Activated CD8-positive, alpha-beta memory T cell treated with anti-CD3 and anti-CD28 coated beads, Interleukin-2, amount 50 U/mL, for 4 hours (primary cell): Measurements from ENCODE around the gene CLTC.

ENCODE experiments used
- DNase-seq: peaks from one replicate; pipeline ENCODE4 v3.0.0-alpha.2; 2020

The CLTC gene

DNA sequence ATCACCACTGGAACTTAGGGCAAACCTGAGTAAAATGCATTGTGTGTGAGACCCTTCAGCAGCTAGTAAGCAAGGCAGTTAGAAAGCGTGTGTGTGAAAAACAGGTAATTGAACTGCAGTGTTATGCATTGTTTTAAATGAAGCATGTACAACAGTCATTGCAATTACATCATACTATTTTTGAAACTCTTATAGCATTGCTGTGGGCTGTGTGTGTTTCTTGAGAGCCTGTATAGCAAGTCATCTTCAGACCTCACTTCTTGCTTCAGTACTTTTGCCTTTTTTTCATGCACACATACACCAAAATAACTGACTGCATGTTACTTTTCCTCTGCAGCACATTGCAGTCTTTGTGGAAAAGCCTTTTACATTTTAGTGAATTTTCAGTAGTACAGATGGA, 68.3 kb downstream of the CLTC start:
- DNase-seq: no peak

DNA sequence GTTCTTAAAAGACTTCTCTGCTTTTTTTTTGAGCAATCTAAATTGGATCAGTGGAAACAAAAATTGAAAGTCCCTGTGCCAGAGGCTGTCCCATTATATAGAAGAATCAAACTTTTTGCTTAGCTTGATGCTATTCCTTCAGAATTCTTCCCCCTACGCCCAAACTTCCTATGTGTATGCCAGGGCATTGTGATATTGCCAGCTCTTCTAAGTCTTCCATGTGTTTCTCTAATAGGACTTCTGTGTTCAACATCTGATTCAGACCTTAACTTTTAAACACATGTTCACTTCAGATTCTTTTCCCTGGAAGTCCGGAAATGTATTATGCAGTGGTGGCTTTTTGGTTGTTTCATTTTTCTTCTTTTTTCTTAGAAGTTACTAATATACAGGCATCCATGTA, 68.8 kb downstream of the CLTC start:
- DNase-seq: no peak

DNA sequence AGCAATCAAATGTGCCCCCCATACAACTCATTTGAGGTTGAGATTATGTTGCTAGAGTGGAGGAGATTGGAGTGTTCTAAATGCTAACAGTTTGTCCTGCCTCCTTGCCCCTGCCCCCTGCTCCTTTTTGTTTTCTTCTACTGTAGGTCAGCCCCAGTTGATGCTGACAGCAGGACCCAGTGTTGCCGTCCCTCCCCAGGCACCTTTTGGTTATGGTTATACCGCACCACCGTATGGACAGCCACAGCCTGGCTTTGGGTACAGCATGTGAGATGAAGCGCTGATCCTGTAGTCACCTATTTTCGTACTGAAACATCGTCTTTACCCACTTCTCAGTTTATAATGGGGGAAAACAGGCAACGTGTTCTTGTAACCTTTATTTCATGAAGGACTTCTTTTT, 73.9 kb downstream of the CLTC start:
- DNase-seq: no peak

DNA sequence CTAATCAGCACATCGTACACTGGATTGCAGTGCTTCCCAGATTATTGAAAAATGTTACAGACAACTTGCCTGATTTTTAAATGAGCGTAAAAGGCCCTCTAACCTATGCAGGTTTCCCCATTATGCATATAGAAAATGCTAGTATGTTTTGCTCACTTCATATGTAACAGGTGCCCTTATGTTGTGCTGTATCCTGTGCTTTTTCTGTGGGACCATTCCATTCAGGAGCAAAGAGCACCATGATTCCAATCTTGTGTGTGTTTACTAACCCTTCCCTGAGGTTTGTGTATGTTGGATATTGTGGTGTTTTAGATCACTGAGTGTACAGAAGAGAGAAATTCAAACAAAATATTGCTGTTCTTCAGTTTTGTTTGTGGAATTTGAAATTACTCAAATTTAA, 74.6 kb downstream of the CLTC start:
- DNase-seq: no peak

DNA sequence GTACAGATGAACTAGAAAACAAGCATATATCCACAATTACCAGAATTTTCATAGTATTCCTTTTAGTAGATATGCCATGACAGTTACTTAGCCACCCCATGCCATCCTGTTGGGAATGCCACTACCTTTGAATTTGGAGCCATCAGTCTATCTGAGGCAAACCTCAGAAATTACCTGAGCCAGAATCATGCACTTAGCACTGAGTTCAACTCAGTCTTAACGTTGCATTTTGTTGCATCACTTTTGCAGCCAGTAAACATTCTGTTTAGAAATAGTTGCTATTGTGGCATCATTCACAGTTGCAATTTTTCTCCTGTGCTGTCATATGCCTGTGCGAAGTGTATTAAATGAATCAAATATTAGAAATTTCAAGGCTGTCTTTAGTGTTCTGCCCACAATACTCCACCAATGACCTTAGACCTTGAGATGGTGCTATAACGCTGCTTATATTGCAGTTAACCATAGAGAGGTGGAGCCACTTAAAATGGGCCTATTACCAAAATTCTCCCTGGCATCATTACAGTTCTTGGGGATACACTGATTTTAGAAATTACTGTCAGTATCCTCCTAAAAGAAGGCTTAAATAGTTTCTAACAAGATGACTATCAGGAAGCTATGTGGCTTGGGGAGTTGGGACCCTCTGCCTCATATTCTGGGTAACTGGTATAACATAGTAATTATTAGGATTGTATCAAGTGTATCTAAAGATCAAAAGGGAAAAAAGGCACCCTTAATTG, 76.4 kb downstream of the CLTC start:
- no peak for DNase-seq

DNA sequence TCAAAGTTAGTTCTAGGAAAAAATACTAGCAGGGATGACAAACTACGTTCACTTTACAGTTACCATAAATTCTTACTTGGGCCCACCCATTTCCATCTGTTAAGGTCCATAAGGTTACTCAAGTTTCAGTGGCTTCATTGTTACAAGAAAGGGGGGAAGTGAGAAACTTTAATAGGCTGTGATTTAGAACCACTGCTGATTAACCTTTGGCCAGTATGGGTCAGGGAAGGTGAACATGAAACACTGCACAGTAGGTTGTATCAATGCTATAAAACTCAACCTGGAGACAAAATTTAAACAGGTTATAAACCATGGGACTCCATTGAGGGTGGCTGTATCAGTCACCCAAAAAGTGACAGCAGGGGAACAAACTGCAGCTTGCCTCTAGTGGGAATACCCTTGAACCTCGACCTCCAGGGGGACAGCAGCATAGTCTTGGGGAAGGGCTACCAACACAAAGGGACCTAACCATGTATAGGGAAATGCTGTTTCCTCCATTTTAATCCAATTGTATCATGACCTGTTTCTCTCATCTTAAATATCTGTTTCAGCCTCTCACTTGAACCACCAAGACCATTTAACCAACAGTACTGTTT, 77.1 kb downstream of the CLTC start:
- DNase-seq: no peak

DNA sequence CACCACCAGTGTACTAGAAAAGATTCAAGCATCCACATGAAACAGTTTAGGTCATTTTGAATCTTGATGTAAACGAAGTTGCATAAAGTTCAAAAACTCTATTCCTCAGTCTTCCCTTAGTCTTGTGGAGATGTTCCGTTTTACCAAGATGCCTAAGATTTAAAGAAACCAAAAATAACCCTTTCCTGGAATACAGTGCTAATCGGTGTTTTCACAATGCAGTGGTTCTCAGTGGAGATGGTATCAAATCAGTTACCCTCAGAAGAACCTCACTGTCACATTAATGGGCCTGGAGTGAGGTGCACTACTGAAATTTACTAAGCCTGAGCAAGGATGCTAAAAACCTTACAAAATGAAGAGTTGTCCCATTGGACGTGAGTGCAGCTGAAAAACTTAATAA, 78.4 kb downstream of the CLTC start:
- no peak for DNase-seq

DNA sequence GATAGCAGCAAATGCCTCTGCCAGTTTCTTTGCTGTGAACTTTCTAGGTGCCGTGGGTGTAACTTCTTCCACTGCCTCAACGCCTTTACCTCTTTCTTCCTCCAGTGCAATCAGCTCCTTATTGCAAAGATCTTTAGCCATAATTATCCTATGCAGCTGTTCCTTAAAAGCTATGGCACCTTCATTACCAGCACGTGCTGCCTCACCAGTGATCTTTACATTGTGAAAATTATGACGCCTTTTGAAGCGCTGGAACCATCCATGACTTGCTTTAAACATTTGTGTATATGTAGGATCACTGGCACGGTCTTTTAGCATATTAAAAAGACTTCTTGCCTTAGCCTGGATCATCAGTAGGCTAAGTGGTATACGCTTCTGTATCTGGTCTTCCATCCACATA, 79.5 kb downstream of the CLTC start:
- DNase-seq: no peak

DNA sequence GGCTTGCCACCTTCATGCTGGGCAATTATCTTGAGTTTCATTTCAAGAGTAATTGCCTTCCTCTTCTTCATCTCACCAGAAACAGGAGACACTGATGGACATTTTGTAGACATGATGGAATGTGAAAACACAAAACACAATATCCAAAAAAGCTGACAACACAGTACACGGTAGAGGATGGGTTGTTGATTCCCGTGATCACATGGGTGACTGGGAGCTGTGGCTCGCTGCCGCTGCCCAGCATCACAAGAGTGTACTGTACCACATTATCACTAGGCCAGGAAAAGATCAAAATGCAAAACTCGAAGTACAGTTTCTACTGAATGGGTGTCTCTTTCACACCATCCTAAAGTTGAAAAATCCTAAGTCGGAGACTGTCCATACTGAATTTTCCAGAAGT, 80.1 kb downstream of the CLTC start:
- no peak for DNase-seq

DNA sequence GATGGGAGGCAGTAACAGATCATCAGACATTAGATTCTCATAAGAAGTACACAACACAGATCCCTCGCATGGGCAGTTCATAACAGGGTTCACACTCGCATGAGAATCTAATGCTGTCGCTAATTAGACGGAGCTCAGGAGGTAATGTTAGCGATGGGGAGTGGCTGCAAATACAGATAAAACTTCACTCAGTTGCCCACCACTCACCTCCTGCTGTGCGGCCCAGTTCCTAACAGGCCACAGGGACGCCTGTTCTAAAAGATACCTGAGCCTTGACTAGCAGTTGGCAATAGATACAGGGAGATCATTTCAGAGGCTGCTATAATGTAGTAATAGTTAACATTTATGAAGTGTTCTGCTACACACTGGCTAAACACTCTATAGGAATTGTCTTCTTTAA, 82.6 kb downstream of the CLTC start:
- no peak for DNase-seq

DNA sequence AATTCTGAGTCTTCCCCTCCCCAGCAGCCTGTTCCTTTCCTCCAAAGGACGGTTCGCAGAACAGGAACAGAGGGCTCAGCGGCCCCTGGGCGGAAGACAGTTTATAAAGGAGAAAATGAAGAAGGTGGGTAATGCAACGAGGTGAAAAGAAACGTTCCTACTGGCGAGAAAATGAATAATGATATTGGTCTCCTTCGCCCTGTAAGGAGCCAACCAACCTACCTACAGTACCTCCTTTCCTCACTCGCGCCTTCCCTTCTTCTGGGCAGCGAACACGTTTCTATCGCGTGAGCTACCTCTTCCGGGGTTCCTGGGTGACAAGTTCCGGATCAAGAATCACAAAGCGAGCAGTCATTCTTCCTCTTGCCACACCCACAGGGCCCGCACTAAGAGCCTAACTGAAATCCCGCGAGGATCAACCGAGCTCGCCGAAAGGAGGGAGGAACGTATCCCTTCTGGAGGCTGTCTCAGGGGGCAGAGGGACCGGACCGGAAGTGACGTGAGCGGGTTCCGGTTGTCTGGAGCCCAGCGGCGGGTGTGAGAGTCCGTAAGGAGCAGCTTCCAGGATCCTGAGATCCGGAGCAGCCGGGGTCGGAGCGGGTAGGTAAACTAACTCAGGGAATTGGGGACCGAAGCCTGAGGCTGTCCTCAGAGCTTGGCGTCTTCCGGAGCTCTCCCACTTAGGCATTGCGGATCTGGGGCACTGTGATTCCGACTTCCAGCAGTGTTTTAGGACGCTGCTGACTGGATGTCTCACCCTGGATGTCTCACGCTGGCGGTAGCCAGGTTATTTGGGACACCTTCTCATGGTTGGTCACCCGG, 87.7 kb downstream of the CLTC start, which contains the start of the genes PTRH2 and VMP1:
Gene PTRH2, minus strand, starts transcription at position 282 of the 822 bp plus-strand sequence. CDS start 9,452 bp downstream, outside the sequence.
Gene VMP1, plus strand, starts transcription at position 506 of the 822 bp plus-strand sequence. CDS start 23,793 bp downstream, outside the sequence.
- DNase-seq: peak; percentile 83

DNA sequence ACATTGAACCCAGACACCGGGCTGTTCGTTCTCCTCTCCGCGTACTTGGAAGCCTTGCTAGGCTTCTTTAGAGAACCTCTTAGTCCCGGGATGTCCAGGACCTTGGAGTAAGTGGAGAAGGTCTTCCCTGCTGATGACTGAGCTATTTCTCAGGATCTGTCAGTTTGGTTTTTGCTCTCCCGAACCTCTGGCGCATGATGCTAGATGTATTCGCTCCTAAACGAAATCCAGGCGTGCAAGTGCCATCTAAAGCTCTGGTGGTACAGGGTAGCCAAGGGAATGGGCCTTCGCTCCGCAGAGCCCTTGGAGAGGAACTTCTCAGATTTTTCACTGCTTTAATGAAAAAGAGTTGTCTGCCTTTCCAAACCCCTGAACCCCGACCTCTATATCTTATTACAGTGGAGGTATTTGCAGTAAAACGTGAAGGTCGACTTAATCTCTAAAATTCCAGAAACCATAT, 88.3 kb downstream of the CLTC start:
- no peak for DNase-seq

DNA sequence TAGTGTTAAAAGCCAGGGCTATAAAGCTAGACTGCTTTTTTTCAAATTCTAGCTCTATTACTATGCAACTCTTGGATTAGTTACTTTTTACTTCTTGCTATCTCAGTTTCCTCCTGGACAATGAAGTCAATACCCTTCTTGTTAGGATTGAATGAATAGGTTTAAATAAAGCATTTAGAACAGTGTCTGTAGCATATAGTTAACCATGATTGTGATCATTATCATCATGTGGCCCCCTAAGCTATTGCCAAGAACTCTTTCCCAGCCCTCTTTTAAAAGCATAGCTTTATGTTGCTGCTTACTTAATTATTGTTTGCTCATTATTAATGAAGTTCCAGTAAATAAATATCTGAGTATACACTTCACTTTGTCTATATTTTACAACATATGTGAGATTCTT, 92.2 kb downstream of the CLTC start:
- DNase-seq: no peak

DNA sequence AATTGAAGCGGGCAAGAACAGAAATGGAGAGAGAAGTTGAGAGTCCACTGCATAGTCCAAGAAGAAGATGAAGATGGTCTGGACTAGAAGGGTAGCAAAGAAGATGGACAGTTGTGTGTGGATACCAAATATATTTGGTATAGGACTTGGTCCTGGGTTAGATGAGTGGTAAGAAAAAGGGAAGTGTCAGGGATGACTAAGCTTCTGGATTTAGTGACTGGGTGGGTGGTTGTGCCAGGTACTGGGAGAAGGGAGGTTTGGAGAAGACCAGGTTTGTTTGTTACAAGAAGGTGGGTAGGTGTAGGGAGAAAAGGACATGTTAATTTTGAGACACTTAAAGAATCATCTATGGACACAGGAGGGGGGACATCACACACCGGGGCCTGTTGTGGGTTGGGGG, 93.2 kb downstream of the CLTC start:
- no peak for DNase-seq

DNA sequence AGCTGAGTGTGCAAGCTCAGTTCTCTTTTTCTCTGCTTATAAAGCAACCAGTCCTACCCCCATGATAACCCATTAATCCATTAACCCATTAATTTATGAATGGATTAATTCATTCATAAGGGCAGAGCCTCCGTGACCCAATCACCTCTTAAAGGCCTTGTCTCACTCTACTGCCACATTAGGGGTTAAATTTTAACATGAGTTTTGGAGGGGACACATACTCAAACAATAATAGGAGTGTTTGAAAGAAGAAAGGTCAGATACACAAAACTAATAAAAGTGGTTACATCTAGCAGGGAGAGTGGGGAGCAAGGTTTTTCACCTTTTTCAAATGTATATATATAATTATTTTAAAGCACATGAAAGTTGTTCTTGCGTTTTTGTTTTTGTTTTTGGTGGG, 94.6 kb downstream of the CLTC start:
- DNase-seq: no peak

DNA sequence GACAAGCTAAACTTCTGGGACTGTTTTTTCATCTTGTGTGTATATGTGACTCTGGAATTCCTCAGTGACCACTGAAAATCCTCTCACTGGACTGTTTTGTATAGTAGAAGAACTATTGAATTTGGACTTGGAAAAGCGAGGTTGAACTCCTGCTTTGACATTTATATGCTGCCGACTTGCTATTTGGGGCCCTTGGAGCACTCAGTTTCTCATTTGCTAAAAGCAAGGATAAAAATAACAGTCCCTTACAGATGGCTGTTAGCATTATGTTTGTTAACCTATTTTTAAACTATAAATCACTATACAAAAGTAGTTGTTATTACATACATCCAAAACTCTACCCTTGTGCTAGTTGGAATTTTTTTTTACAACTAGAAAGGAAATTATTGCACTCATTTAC, 96.7 kb downstream of the CLTC start:
- no peak for DNase-seq

DNA sequence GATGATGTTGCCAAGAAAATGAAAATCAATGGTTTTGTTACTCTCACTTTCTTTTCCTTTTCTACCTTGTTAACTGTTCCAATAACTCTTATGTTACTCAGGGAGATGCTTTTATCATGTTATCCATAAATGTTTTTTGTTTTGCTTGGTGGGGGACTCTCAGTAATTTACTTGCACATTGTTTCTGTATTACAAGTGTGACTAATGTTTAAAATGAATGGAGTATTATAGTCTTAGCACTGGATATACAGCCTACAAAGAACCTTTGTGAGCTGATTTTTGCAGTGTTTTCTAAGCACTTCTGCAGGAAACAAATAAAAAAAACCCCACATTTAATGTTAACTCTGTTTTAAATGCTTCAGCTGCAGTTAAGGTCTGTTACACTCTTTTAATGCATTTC, 99.8 kb downstream of the CLTC start:
- no peak for DNase-seq

DNA sequence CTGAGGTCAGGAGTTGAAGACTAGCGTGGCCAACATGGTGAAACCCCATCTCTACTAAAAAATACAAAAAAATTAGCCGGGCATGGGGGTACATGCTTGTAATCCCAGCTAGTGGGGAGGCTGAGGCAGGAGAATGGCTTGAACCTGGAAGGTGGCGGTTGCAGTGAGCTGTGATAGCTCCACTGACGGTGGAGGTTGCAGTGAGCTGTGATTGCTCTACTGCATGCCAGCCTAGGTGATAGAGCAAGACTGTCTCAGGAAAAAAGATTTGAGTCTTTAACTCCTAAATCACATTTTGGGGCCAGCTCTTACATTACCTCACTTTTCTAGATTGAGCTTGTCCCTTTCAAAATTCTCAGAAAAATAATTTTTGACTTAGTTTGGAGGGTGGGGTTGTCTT, 102.9 kb downstream of the CLTC start:
- DNase-seq: no peak

DNA sequence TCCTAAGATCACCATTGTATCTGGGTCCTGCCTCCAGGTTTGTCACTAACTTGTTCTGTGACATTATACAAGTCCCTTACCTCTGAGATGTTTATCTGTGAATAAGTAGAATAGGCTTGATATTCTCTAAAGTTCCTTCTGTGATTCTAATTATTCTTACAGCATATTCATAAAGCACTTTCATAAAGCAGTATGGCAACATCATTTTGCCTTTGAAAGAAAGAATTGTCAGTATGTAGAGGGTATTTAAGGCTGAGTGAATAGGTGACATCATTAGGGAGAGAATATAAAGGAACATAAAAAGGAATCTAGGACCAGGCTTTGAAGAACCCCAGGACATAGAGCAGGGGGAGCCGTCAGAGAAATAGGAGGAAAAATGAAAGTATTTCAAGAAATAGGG, 103.3 kb downstream of the CLTC start:
- DNase-seq: no peak

DNA sequence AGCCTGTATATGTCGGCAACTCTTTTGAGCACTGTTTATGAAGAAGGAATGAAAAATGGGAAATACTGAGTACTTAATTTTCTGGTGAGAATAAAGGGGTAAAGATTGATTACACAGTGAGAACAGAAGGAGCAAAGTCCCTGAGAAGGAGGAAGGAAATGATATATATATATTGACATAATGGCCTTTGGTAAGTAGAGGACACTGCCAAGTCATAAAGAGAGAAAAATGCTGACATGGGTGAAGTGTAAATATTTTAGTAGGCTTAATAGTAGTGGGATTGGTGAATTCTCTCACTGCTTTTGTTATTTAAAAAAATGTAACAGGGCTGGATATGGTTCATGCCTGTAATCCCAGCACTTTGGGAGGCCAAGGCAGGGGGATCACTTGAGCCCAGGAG, 103.9 kb downstream of the CLTC start:
- DNase-seq: no peak

DNA sequence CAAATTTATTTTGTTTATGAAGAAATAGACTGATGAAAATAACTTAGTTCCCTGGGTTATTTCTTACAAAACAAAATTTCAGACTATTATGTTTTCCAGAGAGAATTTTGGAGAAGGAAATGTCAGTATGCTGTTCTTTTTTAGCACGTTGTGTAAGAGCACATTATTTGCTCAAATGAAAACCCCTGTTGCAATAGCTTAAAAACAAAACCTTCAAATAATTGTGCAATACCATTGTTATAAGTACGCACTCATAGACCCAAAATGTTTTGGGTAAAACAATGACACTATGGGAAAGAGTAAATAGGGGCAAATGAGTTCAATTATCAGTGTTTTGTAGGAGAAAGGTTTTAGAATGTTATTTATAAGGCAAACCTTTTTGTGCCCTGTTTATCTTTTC, 106.0 kb downstream of the CLTC start:
- no peak for DNase-seq

DNA sequence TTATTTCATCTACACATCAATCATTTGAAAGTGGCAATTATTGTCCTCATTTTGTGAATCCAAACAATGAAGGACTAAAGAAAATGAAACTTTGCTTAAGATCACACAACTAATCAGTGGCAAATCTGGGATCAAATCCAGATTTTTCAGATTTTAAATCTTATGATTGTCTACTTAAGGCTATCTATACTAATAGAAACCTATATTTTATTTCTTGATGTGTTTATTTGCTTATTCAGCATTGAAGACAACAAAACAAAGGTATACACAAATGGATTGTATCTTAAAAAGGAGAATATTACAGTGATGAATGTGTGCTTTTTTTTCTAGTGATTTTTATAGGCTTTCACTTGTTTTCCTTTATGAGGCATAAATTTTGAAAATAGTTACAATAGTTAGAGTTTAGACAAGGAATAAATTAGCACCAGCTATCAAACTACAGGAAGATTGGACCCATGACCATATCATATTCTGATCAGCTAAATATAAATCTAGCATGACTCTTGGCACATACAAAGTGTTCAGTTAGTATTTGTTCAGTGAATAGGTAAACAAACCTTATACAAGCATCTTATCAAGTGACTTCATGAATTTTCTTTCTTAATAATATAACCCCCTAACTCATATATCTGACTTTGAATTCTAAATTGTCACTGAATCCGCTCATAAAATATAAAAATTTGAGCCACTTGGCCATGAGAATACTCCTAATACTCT, 108.3 kb downstream of the CLTC start:
- no peak for DNase-seq

DNA sequence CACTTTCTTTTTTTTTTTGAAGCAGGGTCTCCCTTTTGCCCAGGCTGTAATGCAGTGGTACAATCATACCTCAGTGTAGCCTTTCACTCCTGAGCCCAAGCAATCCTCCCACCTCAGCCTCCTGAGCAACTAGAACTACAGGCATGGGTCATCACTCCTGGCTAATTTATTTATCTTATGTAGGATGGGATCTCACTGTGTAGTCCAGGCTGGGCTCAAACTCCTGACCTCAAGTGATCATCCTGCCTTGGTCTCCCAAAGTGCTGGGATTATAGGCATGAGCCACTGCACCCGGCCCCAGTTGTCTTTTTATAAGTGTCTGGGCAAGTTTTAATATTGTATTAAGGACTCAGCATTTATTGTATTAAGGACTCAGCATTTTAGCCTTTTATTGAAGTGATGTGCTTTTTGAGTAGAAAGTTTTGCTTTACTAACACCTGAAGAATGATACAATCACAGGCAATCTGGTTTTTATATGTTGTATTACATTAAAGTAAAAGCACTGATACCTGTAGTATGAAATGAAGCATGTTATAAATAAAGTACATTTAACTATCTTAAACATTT, 110.7 kb downstream of the CLTC start:
- no peak for DNase-seq
